HG02852 (cell line): ENCODE data around the gene SFT2D3.

ENCODE experiments used
- ATAC-seq: cut with Tn5 transposase; IDR thresholded peaks from one replicate; pipeline ENCODE4 v1.9.1; 2021; ENCODE audit warnings: mild to moderate bottlenecking, moderate library complexity; ENCODE audit not compliant: unreplicated experiment

The SFT2D3 gene, protein sequence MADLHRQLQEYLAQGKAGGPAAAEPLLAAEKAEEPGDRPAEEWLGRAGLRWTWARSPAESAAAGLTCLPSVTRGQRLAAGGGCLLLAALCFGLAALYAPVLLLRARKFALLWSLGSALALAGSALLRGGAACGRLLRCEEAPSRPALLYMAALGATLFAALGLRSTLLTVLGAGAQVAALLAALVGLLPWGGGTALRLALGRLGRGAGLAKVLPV

DNA sequence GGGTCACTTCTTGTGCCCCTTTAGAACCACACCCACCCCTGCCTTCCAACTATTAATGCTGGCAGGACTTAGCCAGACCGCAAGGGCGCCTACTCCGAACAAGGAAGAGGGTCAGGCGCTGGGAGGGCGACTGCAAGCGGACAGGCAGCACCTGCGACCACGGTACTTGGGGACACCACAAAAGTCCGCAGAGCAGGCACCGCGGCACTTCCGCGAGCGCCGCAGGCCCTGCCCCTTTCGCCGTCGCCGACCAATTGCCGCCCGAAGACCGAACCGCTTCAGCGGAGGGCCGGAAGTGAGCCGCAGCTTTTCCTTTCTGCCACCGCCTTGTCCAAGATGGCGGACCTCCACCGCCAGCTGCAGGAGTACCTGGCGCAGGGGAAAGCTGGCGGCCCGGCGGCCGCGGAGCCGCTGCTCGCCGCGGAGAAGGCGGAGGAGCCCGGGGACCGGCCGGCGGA is at the start of gene SFT2D3:
TSS of gene SFT2D3 (plus strand) at position 305 of the 458 bp plus-strand sequence. CDS start at position 337, 32 bp downstream.
- ATAC-seq = peak; percentile 71

DNA sequence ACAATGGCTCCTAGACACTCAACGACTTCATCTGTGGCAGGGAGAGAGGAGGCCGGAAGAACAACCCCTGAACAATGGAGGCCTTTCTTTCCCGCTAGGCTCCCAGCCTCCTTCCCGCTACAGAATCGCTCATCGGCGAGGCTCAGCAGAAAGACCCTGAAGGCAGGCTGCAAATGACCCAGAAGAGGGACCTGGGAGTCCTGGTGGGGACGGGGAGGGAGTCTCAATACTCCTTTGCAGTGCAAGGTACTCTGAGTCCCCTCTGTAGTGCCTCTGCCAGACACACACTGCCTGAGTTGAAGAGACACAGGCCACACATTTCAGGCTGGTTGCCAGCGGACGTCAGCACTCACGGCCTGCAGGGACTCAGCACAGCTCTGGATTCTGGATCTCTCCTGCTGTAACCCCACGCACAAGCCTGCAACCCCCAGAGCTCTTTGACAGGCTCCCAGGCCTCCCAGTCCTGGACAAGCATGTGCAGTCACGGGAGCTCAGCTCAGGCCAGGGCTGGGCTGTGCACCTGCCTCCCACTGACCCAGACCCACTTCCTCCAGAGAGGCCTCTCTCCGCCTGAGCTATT is 49.2 kb upstream of the SFT2D3 start:
- no peak for ATAC-seq

DNA sequence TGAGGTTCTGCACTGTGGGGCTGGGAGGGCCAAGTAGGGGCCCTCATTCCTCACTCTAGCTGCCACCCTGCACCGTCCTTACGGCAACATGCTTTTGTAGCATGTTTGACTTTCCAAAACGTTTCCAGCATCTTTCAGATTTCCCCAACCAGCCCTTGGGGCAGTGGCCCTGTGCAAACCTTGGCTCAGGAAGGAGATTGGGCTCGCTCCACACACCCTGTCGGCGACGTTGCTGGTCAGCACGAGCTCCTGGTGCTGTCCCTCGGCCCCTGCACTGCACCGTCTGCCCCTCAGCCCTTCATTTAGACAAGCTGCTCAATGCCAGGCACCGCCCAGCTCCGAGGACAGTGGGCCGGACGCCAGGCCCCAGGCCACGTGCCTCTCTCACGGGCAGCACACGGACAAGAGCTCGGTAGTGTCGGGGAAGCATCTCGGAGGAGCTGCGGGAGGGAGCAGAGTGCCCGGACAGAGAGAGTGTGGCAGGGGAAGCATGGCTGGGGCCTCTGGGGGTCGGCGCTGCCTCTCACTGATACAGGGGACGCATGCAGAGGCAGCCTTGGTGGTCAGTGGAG is 48.4 kb upstream of the SFT2D3 start:
- no peak for ATAC-seq

DNA sequence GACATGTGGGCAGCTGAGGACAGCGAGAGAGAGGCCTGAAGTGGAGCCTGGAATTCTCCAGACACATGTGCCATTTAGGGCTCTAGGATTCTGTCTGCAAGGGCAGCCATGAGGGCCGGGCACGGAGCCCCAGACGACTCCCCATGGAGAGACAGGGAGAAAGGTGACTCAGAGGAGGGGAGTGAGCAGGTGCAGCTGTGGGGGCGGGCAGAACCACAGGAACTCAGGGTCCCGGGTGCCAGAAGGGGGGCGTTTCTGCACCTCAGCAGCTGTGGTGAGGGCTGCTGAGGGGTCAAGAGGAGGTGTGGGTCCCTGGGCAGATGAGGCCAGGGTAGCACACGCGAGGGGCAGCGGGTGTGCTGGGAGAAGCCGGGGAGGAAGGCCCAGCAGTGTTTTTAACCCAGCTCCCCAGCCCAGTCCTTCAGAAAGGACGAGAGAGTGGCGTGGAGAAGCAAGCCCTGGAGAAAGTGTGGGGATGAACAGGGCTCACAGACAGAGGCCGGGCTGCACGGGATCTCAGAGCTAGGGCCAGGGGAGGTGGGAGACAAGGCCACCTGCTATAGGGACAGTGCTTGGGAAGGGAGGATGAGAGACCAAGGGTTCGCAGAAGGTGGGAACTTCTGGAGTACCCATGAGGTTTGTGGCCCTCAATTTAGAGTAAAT is 47.7 kb upstream of the SFT2D3 start:
- no peak for ATAC-seq

DNA sequence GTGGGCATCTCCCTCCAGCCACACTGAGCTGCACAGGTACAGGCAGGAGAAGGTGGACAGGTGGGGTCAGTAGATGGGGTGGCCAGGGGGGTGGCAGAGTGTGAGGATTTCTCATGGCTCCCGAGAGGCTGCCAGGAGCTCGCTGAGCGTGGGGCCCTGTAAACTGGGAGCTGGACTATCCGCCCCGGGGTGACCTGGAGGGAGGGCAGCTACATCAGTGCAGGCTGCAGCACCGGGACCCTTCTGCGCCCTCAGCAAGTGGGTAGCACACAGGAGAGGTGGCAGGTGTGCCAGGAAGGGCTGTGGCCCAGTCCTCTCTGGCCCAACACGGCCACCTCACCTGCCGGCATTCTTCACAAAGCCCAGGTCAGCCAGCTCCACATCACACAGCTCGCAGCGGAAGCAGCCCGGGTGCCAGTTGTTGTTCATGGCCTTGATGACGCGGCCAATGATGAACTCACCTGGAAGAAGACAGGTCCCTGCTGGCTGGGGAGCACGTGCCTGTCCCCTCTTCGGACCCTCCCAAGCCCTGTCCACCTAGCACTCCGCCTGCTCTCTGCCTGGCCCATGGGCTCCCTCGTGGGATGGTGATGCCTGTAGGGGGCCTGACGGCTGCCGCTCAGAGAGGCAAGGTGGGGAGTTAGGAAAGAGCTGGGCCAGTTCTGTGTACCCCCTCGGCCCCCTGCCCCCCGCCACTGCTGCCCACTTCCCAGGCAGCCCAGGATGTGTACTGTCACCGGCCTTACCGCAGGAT is 47.0 kb upstream of the SFT2D3 start:
- no peak for ATAC-seq

DNA sequence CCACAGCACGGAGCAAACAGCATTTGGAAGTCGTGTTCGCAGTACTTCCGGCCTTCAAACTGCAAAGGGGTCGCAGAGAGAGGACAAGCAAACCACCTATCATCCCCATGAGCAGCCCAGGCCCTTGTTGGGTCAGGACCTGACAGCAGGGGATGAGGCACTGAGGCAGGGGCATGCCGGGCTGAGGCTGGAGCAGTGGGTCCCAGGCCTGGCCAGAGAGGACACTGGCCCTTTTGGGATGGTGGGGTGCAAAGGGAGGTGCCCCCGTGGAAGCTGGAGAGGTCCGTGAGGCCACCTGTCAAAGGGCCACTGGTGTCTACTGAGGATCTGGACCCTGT is 46.5 kb upstream of the SFT2D3 start:
- ATAC-seq = no peak

DNA sequence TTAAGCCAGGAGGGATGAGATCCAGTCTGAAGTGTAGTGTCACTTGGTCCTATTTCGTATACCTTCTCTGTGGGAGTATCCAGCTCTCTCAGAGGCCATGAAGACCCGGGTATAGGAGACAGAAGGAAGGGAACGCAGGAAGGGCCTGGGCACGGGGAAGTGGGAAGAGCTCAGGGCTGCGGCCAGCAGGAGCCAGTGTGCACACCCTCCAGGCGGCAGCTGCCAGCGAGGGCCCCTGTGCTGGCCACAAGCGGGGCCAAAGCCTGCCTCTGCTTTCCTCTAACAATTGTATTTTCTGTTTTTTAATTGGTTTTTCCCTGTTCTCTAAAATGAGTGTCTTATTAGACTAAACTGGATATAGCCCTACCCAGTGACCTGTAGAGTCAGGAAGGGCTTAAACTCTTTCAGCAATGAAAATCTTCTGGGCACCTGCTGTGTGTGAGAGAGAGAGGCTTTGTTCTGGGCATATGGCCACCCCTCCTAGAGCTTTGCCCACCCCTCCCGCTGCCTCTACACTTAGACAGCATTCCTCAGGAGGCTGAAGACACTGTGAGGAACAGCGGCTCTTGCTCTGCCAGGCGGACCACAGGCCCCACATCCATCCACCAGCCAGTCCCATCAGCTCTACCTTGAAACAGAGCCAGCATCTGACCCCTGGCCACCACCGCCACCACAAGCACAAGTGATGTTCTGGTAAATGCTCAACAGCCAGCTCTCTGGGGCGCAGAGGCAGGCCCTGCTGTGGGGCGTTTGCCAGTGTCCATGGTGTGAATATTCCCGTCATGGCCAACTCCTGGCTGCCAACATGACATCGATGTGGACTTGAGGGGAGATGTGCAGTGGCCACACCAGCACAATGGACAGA is 45.9 kb upstream of the SFT2D3 start:
- no peak for ATAC-seq

DNA sequence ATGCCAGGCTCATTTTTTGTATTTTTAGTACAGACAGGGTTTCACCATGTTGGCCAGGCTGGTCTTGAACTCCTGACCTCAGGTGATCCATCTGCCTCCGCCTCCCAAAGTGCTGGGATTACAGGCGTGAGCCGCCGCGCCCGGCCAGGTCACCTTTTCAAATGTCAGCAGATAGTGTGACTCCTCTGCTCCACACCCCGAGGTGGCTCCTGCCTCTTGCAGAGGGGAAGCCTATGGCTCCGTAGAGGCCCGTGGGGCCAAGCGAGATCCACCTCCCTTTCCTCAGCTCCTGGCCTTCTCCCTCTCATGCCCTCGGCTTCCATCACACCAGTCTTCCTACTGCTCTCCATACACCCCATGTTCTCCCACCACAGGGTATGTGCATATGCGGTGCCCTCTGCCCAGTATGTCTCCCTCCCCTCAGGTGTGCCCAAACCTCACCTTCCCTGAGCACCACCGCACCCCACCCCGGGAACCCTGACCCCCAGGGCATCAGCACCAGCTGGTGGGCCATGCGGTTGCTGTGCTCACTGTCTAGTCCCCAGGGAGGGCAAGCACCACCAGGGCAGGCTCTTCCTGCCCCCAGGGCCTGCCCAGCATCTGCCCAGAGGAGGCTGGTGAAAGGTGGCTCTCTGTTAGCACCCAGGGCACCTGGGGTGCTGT is 44.6 kb upstream of the SFT2D3 start:
- no peak for ATAC-seq

DNA sequence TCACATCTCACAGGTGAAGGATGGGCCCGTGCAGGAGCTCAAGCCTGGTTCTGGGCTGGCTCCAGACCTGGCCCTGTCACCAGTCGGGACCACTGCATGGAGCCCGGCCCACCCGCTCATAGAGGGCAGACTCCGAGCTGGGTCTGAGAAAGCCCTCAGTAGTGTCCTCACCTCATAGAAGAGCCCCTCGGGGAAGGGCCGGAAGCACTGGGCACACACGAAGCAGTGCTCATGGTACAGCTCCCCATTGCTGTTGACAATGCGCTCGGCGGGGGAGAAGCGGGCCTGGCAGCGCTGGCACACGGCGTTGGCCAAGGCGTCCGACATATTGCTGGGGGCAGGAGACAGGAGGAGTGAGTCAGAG is 44.1 kb upstream of the SFT2D3 start:
- ATAC-seq = no peak

DNA sequence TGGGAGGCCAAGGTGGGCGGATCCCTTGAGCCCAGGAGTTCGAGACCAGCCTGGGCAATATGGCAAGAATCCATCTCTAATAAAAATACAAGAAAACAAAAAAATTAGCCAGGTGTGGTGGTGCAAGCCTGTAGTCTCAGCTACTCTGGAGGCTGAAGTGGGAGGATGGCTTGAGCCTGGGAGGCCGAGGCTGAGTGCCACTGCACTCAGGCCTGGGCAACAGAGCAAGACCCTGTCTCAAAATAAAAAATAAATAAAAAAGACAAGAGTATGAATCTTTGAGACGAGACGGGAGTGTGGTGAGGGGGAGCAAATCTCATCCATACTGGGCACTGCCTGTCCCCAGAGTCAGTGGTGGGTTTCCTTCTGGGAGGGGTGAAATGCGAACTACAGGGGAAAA is 43.2 kb upstream of the SFT2D3 start:
- no peak for ATAC-seq

DNA sequence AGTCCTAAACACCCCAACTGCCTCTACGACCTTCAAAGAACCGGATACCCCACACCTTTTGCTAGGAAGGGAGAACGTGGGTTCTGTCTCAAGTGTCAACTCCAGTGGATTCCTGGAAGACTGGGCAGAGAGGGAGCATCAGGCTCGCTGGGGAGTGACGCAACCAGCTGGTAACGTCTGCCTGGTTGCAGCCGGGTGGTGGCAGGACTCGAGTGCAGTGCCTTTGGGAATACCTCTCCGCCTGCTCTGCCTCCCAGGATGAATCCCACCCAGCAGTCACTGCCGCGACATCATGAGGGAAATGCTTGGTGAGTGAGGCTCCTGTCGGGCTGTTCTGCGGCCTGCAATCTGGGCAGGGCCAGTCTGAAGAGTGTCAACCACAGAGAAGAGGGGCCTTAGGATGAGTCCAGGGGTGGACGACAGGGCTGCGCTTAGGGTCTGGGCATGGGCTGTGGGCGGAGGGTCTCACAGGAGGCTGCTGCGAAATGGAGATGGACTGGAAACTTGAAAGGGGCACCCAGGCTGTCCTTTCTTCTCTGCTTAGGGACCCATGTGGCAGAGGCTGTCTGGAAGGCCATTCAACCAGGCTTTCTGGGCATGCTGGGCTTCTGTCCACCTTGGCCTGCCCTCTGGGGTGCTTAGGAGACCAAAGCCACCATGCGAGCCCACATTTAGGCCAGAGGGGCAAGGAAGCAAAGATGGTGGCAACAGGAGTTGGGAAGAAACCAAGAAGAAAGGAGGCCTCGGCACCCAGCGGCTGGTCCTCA is 42.5 kb upstream of the SFT2D3 start:
- ATAC-seq = no peak

DNA sequence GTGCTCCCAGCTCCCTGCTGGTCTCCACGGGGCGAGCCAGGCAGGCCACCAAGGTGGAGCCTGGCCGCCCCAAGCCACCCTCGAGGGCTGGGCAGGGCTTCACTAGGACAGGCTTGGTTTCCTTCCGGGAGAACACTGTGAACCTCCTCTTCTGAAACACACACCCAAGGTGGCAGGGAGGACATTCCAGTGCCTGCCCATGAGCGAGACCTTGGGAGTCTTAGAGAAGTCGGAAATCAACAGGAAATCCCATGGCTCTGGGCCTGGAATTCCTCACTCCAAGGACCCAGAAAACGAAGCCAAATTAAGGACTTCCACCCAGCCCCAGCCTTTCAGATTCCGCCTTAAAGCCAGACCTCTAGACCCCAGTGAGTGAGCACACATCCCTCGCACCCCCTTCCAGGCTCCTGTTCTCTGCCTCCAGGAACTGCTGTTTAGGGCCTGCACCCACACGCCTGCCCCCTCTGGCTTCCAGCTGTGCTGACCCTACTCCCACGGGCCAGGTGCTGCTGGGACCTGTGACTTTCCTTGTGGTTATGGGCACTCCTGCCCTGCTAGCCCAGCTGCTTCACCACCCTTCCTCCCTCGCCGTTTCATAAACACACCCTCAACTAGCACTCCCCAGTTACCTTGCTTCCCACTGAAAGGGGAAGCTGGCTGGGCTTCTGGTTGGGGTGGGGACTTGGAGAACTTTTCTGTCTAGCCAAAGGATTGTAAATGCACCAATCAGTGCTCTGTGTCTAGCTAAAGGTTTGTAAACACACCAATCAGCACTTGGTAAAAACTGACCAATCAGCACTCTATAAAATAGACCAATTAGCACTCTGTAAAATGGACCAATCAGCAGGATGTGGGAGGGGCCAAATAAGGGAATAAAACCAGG is 41.6 kb upstream of the SFT2D3 start:
- no peak for ATAC-seq

DNA sequence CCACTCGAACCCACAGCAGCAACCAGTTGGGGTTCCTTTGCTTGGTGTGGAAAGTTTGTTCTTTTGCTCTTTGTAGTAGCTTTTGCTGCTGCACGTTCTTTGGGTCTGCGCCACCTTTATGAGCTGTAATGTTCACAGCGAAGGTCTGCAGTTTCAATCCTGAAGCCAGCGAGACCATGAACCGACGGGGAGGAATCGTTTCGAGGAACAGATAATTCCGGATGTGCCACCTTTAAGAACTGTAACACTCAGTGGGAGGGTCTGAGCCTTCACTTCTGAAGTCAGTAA is 41.1 kb upstream of the SFT2D3 start:
- no peak for ATAC-seq

DNA sequence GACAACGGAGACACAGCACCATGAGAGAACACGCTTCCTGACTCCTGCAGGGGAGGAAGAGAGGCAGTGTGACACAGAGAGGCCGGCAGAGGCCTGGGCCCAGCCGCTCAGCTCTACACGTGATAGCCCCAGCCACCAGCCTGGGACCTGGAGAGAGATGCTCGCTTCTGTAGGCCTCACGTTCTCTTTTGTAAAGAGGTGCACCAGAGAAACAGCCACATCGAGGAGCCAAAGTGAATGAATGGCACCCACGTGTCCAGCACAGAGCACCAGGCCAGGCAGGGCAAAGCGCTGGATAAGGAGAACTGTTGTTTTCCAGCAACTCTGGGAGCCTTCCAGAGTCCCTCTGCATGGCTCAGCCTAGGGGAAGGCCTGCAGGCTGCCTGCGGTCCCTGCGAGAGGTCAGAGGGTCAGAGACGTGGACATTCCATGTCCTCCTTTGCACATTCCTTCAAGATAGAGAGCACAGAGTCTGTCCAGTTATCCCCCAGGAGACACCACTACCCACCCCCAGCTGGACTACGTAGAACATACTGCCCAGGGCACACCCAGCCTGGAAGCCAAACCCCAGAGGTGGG is 40.1 kb upstream of the SFT2D3 start:
- no peak for ATAC-seq

DNA sequence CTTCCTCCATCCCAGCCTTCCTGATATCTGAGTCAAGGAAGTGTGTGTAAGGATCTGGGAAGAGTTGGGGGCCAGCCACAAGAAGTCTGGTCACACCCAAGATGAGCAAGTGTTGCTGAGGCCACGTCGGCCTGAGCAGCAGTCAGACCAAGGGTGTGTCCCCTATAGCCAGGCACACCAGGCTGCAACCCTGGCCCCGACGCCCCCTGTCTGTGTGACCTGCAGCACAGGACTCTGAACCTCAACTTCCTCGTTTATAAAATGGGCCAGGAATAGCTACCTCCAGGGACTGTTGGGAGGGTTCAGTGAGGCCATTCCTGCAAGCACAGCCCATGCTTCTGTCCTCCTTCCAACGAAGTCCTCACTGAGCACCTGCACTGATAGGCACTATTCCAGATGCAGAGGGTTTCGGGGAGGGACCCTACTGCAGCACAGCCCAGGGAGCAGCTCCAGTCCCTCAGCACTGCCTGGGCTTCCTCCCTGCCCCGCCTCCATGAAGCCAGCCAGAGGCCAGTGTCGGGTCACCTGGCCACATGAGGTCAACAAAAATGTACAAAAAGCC is 39.3 kb upstream of the SFT2D3 start:
- no peak for ATAC-seq

DNA sequence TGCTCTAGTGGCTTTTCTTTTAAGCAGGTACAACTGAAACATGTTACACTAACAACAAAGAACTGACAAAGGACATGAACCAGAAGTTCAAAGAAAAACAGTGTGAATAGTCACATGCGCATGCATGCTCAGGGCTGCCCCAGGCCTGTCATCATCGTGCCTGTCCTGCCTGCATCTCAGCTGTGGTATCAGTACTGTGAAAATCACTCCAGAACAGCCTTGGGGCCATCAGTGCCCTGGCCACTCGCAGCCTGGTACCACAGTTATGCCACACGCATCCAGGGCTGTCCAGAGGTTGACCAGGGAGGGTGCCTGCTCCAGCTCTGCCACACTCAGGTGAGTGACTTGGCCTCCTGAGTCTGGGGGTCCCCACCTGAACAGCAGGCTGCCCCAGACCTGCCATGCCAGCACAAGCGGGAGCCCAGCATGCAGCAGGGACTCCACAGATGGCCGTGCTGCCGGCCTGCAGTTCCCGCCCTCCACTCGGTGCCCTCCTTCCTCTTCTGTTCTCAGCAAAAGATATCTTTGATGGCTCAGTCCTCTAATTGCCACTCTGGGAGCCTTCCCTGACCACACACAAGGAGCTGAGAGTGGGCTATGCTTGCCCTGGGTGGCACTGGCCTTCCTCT is 38.2 kb upstream of the SFT2D3 start:
- ATAC-seq = no peak

DNA sequence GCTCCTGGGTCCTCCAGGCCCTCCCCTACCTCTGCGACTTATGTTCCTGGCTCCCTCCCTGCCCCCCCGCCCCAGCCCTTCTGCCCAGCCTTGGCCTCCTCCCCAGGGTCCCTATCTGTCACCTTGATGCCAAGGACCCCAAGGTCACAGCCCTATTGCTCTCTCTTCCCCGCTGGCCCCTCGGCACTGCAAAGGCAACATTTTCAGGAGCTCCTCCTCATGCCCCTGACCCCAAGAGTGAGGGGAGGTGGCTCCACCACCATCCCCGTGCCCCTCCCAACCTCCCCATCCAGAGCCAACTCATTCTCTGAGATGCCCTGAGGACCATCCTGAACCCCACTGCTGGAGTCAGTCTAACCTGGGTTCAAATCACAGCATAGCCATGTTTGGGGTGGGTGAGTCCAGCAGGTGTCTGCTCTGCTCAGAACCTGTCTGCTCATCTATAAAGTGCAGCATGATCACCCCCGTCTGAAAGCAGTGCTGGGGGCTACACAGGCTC is 37.7 kb upstream of the SFT2D3 start:
- ATAC-seq = no peak
